K562 (cell line): ENCODE measurements around the gene SAT2. TPM values are rescaled to one million over a fixed set of nuclear protein-coding genes. Genes with fewer than 3 reads are reported as not detected.
A peak's percentile ranks its signal among the peaks of the same experiment; 100 is the strongest.

ENCODE experiments used
- ARID1B ChIP-seq: fragments of 450-650 bp; IDR thresholded peaks from 2 replicates; pipeline ENCODE4 v1.6.1; 2016; ENCODE audit warnings: antibody characterized with exemption, mild to moderate bottlenecking, inconsistent platforms
- CCAR2 ChIP-seq: fragments of 200-400 bp; formaldehyde crosslinking; IDR thresholded peaks from 2 replicates; pipeline ENCODE4 v1.6.1; 2017; ENCODE audit warnings: mild to moderate bottlenecking, low read depth, low read length
- CREBBP ChIP-seq: IDR thresholded peaks from one replicate; pipeline ENCODE4 v1.6.1; 2012; ENCODE audit warnings: low read depth, mild to moderate bottlenecking, control low read depth, inconsistent platforms, low read length
- E2F3 ChIP-seq: fragments of 250-450 bp; sonication (Bioruptor Pico); IDR thresholded peaks from 2 replicates; pipeline ENCODE4 v1.4.0; 2020; ENCODE audit warnings: mild to moderate bottlenecking
- E4F1 ChIP-seq: fragments of 250-450 bp; sonication (Bioruptor Pico); IDR thresholded peaks from 2 replicates; pipeline ENCODE4 v1.5.0; 2021; ENCODE audit warnings: mild to moderate bottlenecking, borderline replicate concordance
- MLLT1 ChIP-seq, 2 experiments: fragments of 450-650 bp; IDR thresholded peaks; 2 replicates each; pipeline ENCODE4 v1.6.1; 2016
- MTA3 ChIP-seq: fragments of 450-650 bp; formaldehyde crosslinking; IDR thresholded peaks from 2 replicates; pipeline ENCODE4 v1.6.1; 2017; ENCODE audit warnings: mild to moderate bottlenecking, borderline replicate concordance
- NR2C2 ChIP-seq, 2 experiments: fragments of 200-800 bp in 1 of 2; sonication (Bioruptor generic) in 1 of 2; sonication (generic) in 1 of 2; formaldehyde crosslinking in 1 of 2; IDR thresholded peaks; 2 replicates each; pipeline versions ENCODE4 v1.6.1 to v1.8.0; 2016 to 2022; ENCODE audit warnings: mild to moderate bottlenecking in 1 of 2, missing compliant biosample characterization in 1 of 2, missing genetic modification characterization in 1 of 2, missing genetic modification reagents in 1 of 2
- POLR2H ChIP-seq: IDR thresholded peaks from 2 replicates; pipeline ENCODE4 v1.6.1; 2016; ENCODE audit warnings: missing genetic modification characterization, low read depth, mild to moderate bottlenecking, control low read depth, missing compliant biosample characterization, moderate library complexity
- SRSF7 ChIP-seq: fragments of 200-400 bp; formaldehyde crosslinking; optimal IDR thresholded peaks from 2 replicates; pipeline ENCODE3; 2017; ENCODE audit warnings: mild to moderate bottlenecking, low read depth, low read length
- TARDBP ChIP-seq: fragments of 450-650 bp; IDR thresholded peaks from 2 replicates; pipeline ENCODE4 v1.6.1; 2016
- U2AF2 ChIP-seq: fragments of 200-400 bp; formaldehyde crosslinking; optimal IDR thresholded peaks from 2 replicates; pipeline ENCODE3; 2017; ENCODE audit warnings: low read depth, mild to moderate bottlenecking, low read length
- ZBTB1 ChIP-seq: sonication (generic); formaldehyde crosslinking; IDR thresholded peaks from 2 replicates; pipeline ENCODE4 v1.8.1; 2023; ENCODE audit warnings: missing genetic modification reagents, low read depth, mild to moderate bottlenecking, borderline replicate concordance
- ZNF282 ChIP-seq: sonication (generic); formaldehyde crosslinking; IDR thresholded peaks from 2 replicates; pipeline ENCODE4 v1.8.1; 2023; ENCODE audit warnings: missing genetic modification reagents
- ZNF76 ChIP-seq: fragments of 250-450 bp; sonication (Bioruptor Pico); IDR thresholded peaks from 2 replicates; pipeline ENCODE4 v1.4.0; 2020; ENCODE audit warnings: mild to moderate bottlenecking, moderate library complexity, borderline replicate concordance
- polyA plus RNA-seq, 8 experiments: library from polyadenylated mRNA; depleted of rRNA in 4 of 8; stranded (reverse) in 5 of 8; unstranded in 3 of 8; fragments of >200 nt; fragmentation: Nextera tagmentation in 2 of 8; fragmentation: Illumina TruSeq in 1 of 8; extraction: Ambion mirVana in 2 of 8; extraction: Trizol in 1 of 8; gene quantifications; 2 replicates each; pipeline versions ENCODE4 v1.2.1 to v1.2.3, GENCODE V29; 2011 to 2014; ENCODE audit warnings: inconsistent platforms in 1 of 8, missing spikeins in 1 of 8
- total RNA-seq, 7 experiments: library from RNA; depleted of rRNA in 6 of 7; stranded (reverse); fragments of >200 nt in 6 of 7; fragmentation: Illumina TruSeq in 2 of 7; extraction: Trizol in 2 of 7; gene quantifications; 2 replicates each; pipeline versions ENCODE4 v1.2.1 to v1.2.3, GENCODE V29; 2011 to 2021; ENCODE audit warnings: low replicate concordance in 1 of 7
- TF ChIP-seq, protein P1 (sequence below): fragments of 450-650 bp; IDR thresholded peaks from 2 replicates; pipeline ENCODE4 v1.6.1; 2016
- TF ChIP-seq, protein P2 (sequence below): sonication (generic); formaldehyde crosslinking; IDR thresholded peaks from 2 replicates; pipeline ENCODE4 v1.8.0; 2023; ENCODE audit warnings: mild to moderate bottlenecking, missing genetic modification reagents

SAT2 gene
- total and polyA plus RNA-seq, 9 of the 15 experiments (the other 6 are each of a cell fraction or from before 2014, with no cell fraction given): 2.0 to 8.0 (median 5.3) TPM

DNA sequence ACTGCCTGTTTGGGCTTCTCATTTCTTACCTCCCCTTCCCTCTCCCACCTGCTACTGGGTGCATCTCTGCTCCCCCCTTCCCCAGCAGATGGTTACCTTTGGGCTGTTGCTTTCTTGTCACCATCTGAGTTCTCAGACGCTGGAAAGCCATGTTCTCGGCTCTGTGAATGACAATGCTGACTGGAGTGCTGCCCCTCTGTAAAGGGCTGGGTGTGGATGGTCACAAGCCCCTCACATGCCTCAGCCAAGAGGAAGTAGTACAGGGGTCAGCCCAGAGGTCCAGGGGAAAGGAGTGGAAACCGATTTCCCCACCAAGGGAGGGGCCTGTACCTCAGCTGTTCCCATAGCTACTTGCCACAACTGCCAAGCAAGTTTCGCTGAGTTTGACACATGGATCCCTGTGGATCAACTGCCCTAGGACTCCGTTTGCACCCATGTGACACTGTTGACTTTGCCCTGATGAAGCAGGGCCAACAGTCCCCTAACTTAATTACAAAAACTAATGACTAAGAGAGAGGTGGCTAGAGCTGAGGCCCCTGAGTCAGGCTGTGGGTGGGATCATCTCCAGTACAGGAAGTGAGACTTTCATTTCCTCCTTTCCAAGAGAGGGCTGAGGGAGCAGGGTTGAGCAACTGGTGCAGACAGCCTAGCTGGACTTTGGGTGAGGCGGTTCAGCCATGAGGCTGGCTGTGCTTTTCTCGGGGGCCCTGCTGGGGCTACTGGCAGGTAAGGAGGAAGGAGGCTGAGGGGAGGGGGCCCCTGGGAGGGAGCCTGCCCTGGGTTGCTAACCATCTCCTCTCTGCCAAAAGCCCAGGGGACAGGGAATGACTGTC lies 48.4 kb downstream of the SAT2 start, which contains the start of gene CD68 (continued):
- TF ChIP-seq, protein P1, sequence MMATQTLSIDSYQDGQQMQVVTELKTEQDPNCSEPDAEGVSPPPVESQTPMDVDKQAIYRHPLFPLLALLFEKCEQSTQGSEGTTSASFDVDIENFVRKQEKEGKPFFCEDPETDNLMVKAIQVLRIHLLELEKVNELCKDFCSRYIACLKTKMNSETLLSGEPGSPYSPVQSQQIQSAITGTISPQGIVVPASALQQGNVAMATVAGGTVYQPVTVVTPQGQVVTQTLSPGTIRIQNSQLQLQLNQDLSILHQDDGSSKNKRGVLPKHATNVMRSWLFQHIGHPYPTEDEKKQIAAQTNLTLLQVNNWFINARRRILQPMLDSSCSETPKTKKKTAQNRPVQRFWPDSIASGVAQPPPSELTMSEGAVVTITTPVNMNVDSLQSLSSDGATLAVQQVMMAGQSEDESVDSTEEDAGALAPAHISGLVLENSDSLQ: peak; percentile 5; the same call in 1 of the 2 replicates
- TF ChIP-seq POLR2H (tag) (peak; percentile 53; the same call in 1 of the 2 replicates), E2F3 (CRISPR knock-in tag) (no peak), TARDBP (no peak), MTA3 (no peak), NR2C2 (CRISPR knock-in tag; IDR thresholded peaks at IDR 0.05) (no peak), NR2C2 (tag; IDR thresholded peaks at IDR 0.05) (0 out of 2 replicates have a peak, but pooled peaks have one; percentile 42), CREBBP (no peak), ZNF76 (CRISPR knock-in tag) (no peak), U2AF2 (no peak), ARID1B (peak; percentile 16; the same call in 1 of the 2 replicates), CCAR2 (no peak), E4F1 (CRISPR knock-in tag) (no peak), SRSF7 (no peak), ZBTB1 (CRISPR knock-in tag) (no peak), ZNF282 (CRISPR knock-in tag) (no peak), MLLT1 (IDR thresholded peaks at IDR 0.05) (0 out of 4 replicates have a peak, but pooled peaks of 1 of the 2 experiments have one; percentile 6)
- TF ChIP-seq, protein P2, sequence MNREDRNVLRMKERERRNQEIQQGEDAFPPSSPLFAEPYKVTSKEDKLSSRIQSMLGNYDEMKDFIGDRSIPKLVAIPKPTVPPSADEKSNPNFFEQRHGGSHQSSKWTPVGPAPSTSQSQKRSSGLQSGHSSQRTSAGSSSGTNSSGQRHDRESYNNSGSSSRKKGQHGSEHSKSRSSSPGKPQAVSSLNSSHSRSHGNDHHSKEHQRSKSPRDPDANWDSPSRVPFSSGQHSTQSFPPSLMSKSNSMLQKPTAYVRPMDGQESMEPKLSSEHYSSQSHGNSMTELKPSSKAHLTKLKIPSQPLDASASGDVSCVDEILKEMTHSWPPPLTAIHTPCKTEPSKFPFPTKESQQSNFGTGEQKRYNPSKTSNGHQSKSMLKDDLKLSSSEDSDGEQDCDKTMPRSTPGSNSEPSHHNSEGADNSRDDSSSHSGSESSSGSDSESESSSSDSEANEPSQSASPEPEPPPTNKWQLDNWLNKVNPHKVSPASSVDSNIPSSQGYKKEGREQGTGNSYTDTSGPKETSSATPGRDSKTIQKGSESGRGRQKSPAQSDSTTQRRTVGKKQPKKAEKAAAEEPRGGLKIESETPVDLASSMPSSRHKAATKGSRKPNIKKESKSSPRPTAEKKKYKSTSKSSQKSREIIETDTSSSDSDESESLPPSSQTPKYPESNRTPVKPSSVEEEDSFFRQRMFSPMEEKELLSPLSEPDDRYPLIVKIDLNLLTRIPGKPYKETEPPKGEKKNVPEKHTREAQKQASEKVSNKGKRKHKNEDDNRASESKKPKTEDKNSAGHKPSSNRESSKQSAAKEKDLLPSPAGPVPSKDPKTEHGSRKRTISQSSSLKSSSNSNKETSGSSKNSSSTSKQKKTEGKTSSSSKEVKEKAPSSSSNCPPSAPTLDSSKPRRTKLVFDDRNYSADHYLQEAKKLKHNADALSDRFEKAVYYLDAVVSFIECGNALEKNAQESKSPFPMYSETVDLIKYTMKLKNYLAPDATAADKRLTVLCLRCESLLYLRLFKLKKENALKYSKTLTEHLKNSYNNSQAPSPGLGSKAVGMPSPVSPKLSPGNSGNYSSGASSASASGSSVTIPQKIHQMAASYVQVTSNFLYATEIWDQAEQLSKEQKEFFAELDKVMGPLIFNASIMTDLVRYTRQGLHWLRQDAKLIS (CRISPR knock-in tag): peak; percentile 74; the same call in 1 of the 2 replicates
